Right atrium auricular region (tissue), 2 donors: ENCODE measurements around the gene MSRB2. TPM values are rescaled to one million over a fixed set of nuclear protein-coding genes. Genes with fewer than 3 reads are reported as not detected.

Source experiments
- DNase-seq: peaks from one replicate; pipeline ENCODE4 v3.0.0-alpha.2; 2019; ENCODE audit warnings: low spot score
- H3K27ac ChIP-seq, 2 donors: fragments of 200-600 bp; sonication (generic); 1 replicate in 1 of 2; 2 replicates in 1 of 2; pipeline ENCODE4 v1.5.1; 2016 to 2019
- H3K27me3 ChIP-seq, 2 donors: fragments of 200-600 bp; sonication (generic); one replicate each; pipeline versions ENCODE4 v1.5.1 to v1.6.0; 2017 to 2019
- H3K36me3 ChIP-seq: fragments of 200-600 bp; sonication (generic); one replicate; pipeline ENCODE4 v1.5.1; 2016
- H3K4me1 ChIP-seq, 2 donors: fragments of 200-600 bp; sonication (generic); one replicate each; pipeline versions ENCODE4 v1.5.1 to v1.6.0; 2017 to 2019
- H3K4me3 ChIP-seq, 2 donors: fragments of 200-600 bp; sonication (generic); 1 replicate in 1 of 2; 2 replicates in 1 of 2; pipeline ENCODE4 v1.5.1; 2017 to 2019; ENCODE audit warnings: mild to moderate bottlenecking in 1 of 2, moderate library complexity in 1 of 2
- H3K9me3 ChIP-seq, 2 donors: fragments of 200-600 bp; sonication (generic); one replicate each; pipeline ENCODE4 v1.5.1; 2019
- CTCF ChIP-seq, 2 donors: fragments of 200-600 bp; sonication (generic); IDR thresholded peaks; one replicate each; pipeline ENCODE4 v1.5.1; 2019; ENCODE audit warnings: antibody characterized with exemption in 2 of 2
- total RNA-seq, 2 donors: library from RNA; depleted of rRNA; stranded (reverse); fragments of >200 nt; gene quantifications; one replicate each; pipeline ENCODE4 v1.1.0, GENCODE V29; 2016

Gene MSRB2
- total RNA-seq, 2 donors from 2014 or later = 68.6 to 71.0 TPM

- DNase-seq = no peak
- H3K4me1 ChIP-seq = no peaks in the 10 kb centered on the region
- TF ChIP-seq CTCF (IDR thresholded peaks at IDR 0.05) = no peak
- no peaks in the 10 kb centered on the region for H3K27me3 ChIP-seq
- H3K9me3 ChIP-seq = no peaks in the 10 kb centered on the region
- no peak overlapping the region for H3K27ac ChIP-seq
- no peaks in the 10 kb centered on the region for H3K36me3 ChIP-seq
- no peak overlapping the region for H3K4me3 ChIP-seq
Observed at GRCh38 chr10:23073527-23073926, 21.9 kb upstream of the MSRB2 start.

- no peak for DNase-seq
- Histone ChIP-seq H3K36me3 (no peaks in the 10 kb centered on the region), H3K27me3 (no peaks in the 10 kb centered on the region), H3K4me3 (no peak overlapping the region), H3K27ac (no peak overlapping the region), H3K4me1 (peaks cover 0 to under 1% of the 10 kb centered on the region in 2 donors), H3K9me3 (no peaks in the 10 kb centered on the region)
- TF ChIP-seq CTCF (IDR thresholded peaks at IDR 0.05) = no peak
Observed at GRCh38 chr10:23075672-23076071, 19.7 kb upstream of the MSRB2 start.

GRCh38 chr10:23078114-23078513 lies 17.3 kb upstream of the MSRB2 start:
- peaks cover 0 to 5% of the 10 kb centered on the region in 2 donors for H3K4me1 ChIP-seq
- H3K4me3 ChIP-seq = no peak overlapping the region
- no peaks in the 10 kb centered on the region for H3K9me3 ChIP-seq
- TF ChIP-seq CTCF (IDR thresholded peaks at IDR 0.05) = no peak
- no peak overlapping the region for H3K27ac ChIP-seq
- H3K27me3 ChIP-seq = no peaks in the 10 kb centered on the region
- H3K36me3 ChIP-seq = no peaks in the 10 kb centered on the region
- no peak for DNase-seq

- Histone ChIP-seq H3K9me3 (no peaks in the 10 kb centered on the region), H3K36me3 (no peaks in the 10 kb centered on the region), H3K27me3 (no peaks in the 10 kb centered on the region), H3K27ac (no peak overlapping the region), H3K4me1 (peaks cover 0 to 5% of the 10 kb centered on the region in 2 donors), H3K4me3 (no peak overlapping the region)
- DNase-seq = no peak
- no peak for TF ChIP-seq CTCF (IDR thresholded peaks at IDR 0.05)
Observed at GRCh38 chr10:23079700-23080099, 15.7 kb upstream of the MSRB2 start.

GRCh38 chr10:23080262-23080661 lies 15.1 kb upstream of the MSRB2 start:
- H3K27ac ChIP-seq = no peak overlapping the region

More at GRCh38 chr10:23080262-23080661, 15.1 kb upstream of the MSRB2 start:
- no peaks in the 10 kb centered on the region for H3K9me3 ChIP-seq
- no peaks in the 10 kb centered on the region for H3K27me3 ChIP-seq
- no peak for DNase-seq
- TF ChIP-seq CTCF (IDR thresholded peaks at IDR 0.05) = no peak
- no peak overlapping the region for H3K4me3 ChIP-seq
- peaks cover 0 to 5% of the 10 kb centered on the region in 2 donors for H3K4me1 ChIP-seq
- H3K36me3 ChIP-seq = no peaks in the 10 kb centered on the region
